Adrenal gland (tissue), 12 donors: Measurements from ENCODE around the gene CDH10. TPM values are rescaled to one million over a fixed set of nuclear protein-coding genes. Genes with fewer than 3 reads are reported as not detected.

ENCODE experiments used
- DNase-seq, 7 donors: peaks; one replicate each; pipeline ENCODE4 v3.0.0-alpha.2; 2019 to 2020
- H3K27ac ChIP-seq, 5 donors: fragments of 200-600 bp; sonication (generic) in 4 of 5; 1 replicate in 3 of 5; 2 replicates in 2 of 5; pipeline versions ENCODE4 v1.5.1 to v1.8.0; 2016 to 2020; ENCODE audit warnings: mild to moderate bottlenecking in 1 of 5
- H3K27me3 ChIP-seq: fragments of 200-600 bp; 2 replicates; pipeline ENCODE4 v1.8.0; 2021
- H3K36me3 ChIP-seq, 2 donors: fragments of 200-600 bp; replicated peaks in 1 of 2; 1 replicate in 1 of 2; 2 replicates in 1 of 2; pipeline versions ENCODE4 v1.5.1 to v1.8.0; 2018 to 2022
- H3K4me1 ChIP-seq, 2 donors: fragments of 200-600 bp; replicated peaks in 1 of 2; 1 replicate in 1 of 2; 2 replicates in 1 of 2; pipeline versions ENCODE4 v1.5.1 to v1.8.0; 2018 to 2021
- H3K4me3 ChIP-seq, 4 donors: fragments of 200-600 bp; sonication (generic) in 3 of 4; one replicate each; pipeline ENCODE4 v1.5.1; 2016 to 2018
- H3K9me3 ChIP-seq, 3 donors: fragments of 200-600 bp; sonication (generic) in 1 of 3; replicated peaks in 1 of 3; 1 replicate in 2 of 3; 2 replicates in 1 of 3; pipeline versions ENCODE4 v1.5.1 to v1.8.0; 2016 to 2021
- POLR2A ChIP-seq, 2 donors: fragments of 450-650 bp; IDR thresholded peaks; one replicate each; pipeline ENCODE4 v1.6.1; 2017; ENCODE audit warnings: antibody characterized with exemption in 2 of 2, mild to moderate bottlenecking in 2 of 2, moderate library complexity in 1 of 2
- WGBS, 4 donors: extraction: QIAGEN DNeasy Blood & Tissue Kit in 2 of 4; methylation state at CpG; one replicate each; pipeline versions ENCODE4 v1.1.5 to v1.1.7; 2013 to 2017; 5-methylcytosine and 5-hydroxymethylcytosine counted together
- intact Hi-C, 2 donors: fragments of 100-400 bp; cut with DNase I; formaldehyde crosslinking; loops; one replicate each; pipeline versions ENCODE4 v1.14.1 to v1.15.0; 2022 to 2023
- polyA plus RNA-seq, 3 donors: library from polyadenylated mRNA; stranded (reverse); fragments of 200-250 nt in 2 of 3; fragments of 350-450 nt in 1 of 3; fragmentation: Illumina TruSeq in 1 of 3; extraction: RNeasy Lipid Tissue Mini Kit (QIAGEN cat#74804) in 1 of 3; gene quantifications; one replicate each; pipeline ENCODE4 v1.2.3, GENCODE V29; 2013 to 2014
- total RNA-seq, 9 donors: library from RNA; depleted of rRNA in 4 of 9; stranded (reverse); fragments of >200 nt in 4 of 9; fragments of 120-200 nt in 1 of 9; fragmentation: NEBNext Ultra II Directional in 1 of 9; extraction: Animal tissue kit (Norgen Biotek cat#: 25700) in 1 of 9; gene quantifications; one replicate each; pipeline versions ENCODE4 v1.1.0 to v1.2.4, GENCODE V29; 2013 to 2023
- TF ChIP-seq, protein P1 (sequence below), 6 experiments: fragments of 450-650 bp in 4 of 6; fragments of 200-600 bp in 2 of 6; sonication (generic) in 1 of 6; IDR thresholded peaks; 1 replicate in 5 of 6; 2 replicates in 1 of 6; pipeline versions ENCODE4 v1.5.1 to v1.8.0; 2016 to 2021; ENCODE audit warnings: antibody characterized with exemption in 6 of 6, mild to moderate bottlenecking in 2 of 6, moderate library complexity in 1 of 6
- donor health status: healthy with polysubstance abuse.
- donor health status: Bipolar disorder and iron deficiency.
- donor health status: DM: yes; HTN: yes; CAD: no.
- donor health status: DM: no; HTN: no; CAD: no.
- donor health status: DM: no; HTN: no; CAD: no.
- donor health status: DM: yes; HTN: yes; CAD: no.

Gene CDH10
- total and polyA plus RNA-seq, 12 donors, result 0.15 to 4.4 (median 1.2) TPM; not detected in 2

GRCh38 chr5:24616566-24616965 lies 28.2 kb downstream of the CDH10 start:
- TF ChIP-seq, protein P1, sequence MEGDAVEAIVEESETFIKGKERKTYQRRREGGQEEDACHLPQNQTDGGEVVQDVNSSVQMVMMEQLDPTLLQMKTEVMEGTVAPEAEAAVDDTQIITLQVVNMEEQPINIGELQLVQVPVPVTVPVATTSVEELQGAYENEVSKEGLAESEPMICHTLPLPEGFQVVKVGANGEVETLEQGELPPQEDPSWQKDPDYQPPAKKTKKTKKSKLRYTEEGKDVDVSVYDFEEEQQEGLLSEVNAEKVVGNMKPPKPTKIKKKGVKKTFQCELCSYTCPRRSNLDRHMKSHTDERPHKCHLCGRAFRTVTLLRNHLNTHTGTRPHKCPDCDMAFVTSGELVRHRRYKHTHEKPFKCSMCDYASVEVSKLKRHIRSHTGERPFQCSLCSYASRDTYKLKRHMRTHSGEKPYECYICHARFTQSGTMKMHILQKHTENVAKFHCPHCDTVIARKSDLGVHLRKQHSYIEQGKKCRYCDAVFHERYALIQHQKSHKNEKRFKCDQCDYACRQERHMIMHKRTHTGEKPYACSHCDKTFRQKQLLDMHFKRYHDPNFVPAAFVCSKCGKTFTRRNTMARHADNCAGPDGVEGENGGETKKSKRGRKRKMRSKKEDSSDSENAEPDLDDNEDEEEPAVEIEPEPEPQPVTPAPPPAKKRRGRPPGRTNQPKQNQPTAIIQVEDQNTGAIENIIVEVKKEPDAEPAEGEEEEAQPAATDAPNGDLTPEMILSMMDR (IDR thresholded peaks at IDR 0.05), result no peak
- TF ChIP-seq POLR2A (IDR thresholded peaks at IDR 0.05), result no peak
- H3K27me3 ChIP-seq, result no peaks in the 10 kb centered on the region
- H3K36me3 ChIP-seq, result no peaks in the 10 kb centered on the region

GRCh38 chr5:24615159-24615558 lies 29.6 kb downstream of the CDH10 start:
- no peak overlapping the region for H3K4me3 ChIP-seq
- no peaks in the 10 kb centered on the region for H3K36me3 ChIP-seq
- no peak overlapping the region for H3K27ac ChIP-seq
- no peaks in the 10 kb centered on the region for H3K4me1 ChIP-seq
- WGBS, 4 donors, result 50 to 62% (median 55%) methylated on average over 4 of the region's 4 CpGs
- DNase-seq, result no peak
- no peaks in the 10 kb centered on the region for H3K27me3 ChIP-seq
- TF ChIP-seq, protein P1 (IDR thresholded peaks at IDR 0.05), result no peak
- no peak for TF ChIP-seq POLR2A (IDR thresholded peaks at IDR 0.05)
- intact Hi-C loops, result no loop called here
- H3K9me3 ChIP-seq, result no peaks in the 10 kb centered on the region

More at GRCh38 chr5:24616566-24616965, 28.2 kb downstream of the CDH10 start:
- no peak for DNase-seq
- Histone ChIP-seq H3K9me3 (no peaks in the 10 kb centered on the region), H3K4me3 (no peak overlapping the region), H3K27ac (no peak overlapping the region), H3K4me1 (no peaks in the 10 kb centered on the region)
- intact Hi-C loops, result no loop called here
- WGBS, 4 donors, result 35 to 47% (median 43%) methylated on average over 1 of the region's 1 CpG

DNA sequence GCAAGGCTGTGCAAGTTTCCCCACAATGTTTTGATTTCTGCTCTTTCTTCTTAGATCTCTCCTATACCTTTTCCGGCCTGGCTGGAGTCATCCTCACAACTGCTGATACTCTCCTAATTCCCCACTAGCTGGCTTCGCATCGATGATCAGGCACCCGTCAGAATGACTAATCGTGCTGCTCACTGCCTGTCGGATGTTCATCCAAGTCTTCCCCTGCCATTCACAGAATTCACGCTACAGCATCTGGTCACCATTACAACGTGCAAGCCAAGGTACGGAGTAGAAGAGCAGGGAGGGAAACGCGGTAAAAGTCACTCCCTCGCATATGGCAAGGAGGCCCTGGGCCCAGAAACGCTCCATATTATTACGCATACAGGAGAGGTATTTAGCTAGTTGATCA lies 35.1 kb downstream of the CDH10 start:
- Histone ChIP-seq H3K27me3 (no peaks in the 10 kb centered on the region), H3K9me3 (no peaks in the 10 kb centered on the region), H3K27ac (no peak overlapping the region), H3K4me1 (no peaks in the 10 kb centered on the region), H3K4me3 (no peak overlapping the region), H3K36me3 (no peaks in the 10 kb centered on the region)
- intact Hi-C loops, result no loop called here
- WGBS, 4 donors, result 89 to 95% (median 93%) methylated on average over 14 of the region's 14 CpGs
- TF ChIP-seq, protein P1 (IDR thresholded peaks at IDR 0.05), result no peak
- TF ChIP-seq POLR2A (IDR thresholded peaks at IDR 0.05), result no peak
- DNase-seq, result no peak

GRCh38 chr5:24606971-24607370 lies 37.8 kb downstream of the CDH10 start:
- Histone ChIP-seq H3K36me3 (no peaks in the 10 kb centered on the region), H3K4me3 (no peak overlapping the region), H3K4me1 (no peaks in the 10 kb centered on the region), H3K27ac (peak overlapping the region in 1 of 5 donors; percentile 40), H3K27me3 (no peaks in the 10 kb centered on the region), H3K9me3 (no peaks in the 10 kb centered on the region)
- TF ChIP-seq, protein P1 (IDR thresholded peaks at IDR 0.05), result no peak
- no peak for TF ChIP-seq POLR2A (IDR thresholded peaks at IDR 0.05)
- peak in 1 of 7 donors; percentile 82 for DNase-seq
- intact Hi-C loops, result no loop called here
- 55 to 72% (median 71%) methylated on average over 3 of the region's 3 CpGs for WGBS, 4 donors
